ENCODE results near the gene LAPTM4A.
"Not testable (repeated sequence)": the region's sequence is repeated elsewhere in the genome, so short reads cannot be mapped to it uniquely, and the experiment has no call there.

The LAPTM4A gene

DNA sequence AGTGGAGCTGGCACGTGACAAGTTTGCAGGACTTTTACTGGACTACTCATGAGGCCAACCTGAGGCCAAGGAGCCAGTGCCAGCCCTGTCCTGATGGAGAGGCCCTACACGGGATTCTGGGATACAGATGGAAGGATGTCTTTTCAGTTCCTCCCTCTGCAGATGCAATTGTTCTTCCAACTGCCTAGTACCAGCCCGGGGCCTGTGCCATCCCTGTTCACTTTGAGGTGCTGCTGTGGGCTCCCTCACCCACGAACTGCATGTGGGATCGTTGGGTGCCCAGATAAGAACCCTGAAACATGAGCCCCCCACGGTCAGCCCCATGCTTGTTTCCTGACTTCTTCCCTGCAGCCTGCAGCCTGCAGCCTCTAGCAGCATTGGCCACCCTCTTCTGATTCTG, 25.3 kb upstream of the LAPTM4A start:
- DNase-seq (ENCODE audit: low read depth in 3 of 3): no peak

DNA sequence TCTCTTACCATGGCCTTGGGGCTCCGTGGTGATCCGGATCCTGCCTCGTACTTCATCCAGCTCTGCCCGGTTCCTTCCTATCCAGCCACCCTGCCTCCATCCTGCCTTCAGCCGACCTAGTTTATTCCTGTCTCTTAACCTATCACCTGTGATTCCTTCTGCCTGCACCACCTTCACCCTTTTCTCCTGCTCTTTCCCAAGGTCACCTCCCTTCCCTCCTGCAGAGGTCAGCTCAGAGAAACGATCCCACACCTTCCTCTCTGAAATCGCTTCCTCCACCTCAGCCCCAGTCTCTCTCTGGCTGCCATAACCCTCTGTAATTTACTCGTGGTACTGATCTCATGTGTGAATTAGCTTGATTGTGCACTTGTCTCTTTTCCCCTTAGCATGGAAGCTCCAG, 23.5 kb upstream of the LAPTM4A start:
- no peak for DNase-seq (ENCODE audit: low read depth in 3 of 3)

DNA sequence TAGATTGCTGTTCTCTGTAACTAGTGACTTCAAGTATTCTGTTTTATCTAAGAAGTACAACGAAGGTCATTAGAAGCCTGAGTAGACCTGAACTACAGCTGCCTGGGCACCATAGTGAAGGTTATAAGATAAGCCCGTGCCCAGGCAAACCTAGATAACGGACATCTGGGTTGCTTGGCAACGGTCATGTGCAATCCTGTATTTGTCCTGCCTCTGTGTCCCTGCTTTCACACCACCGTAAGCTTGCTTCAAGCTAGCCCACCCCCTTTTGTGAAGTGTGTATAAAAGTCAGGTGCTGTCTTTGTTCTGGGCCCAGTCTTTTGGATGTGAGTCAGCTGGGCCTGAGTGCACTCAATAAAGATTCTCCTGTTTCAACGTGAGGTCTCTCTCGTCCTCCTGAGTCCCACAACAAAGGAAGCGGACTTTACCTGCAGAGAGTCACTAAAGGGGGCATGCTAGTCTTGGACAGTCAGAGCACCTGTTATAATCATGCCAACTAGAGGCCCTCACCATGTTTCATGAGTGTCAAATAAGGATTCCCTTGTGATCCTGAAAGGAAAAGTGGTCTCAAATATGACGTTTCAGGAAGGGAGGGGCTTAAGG, 22.7 kb upstream of the LAPTM4A start:
- DNase-seq (ENCODE audit: low read depth in 3 of 3): not testable (repeated sequence)

DNA sequence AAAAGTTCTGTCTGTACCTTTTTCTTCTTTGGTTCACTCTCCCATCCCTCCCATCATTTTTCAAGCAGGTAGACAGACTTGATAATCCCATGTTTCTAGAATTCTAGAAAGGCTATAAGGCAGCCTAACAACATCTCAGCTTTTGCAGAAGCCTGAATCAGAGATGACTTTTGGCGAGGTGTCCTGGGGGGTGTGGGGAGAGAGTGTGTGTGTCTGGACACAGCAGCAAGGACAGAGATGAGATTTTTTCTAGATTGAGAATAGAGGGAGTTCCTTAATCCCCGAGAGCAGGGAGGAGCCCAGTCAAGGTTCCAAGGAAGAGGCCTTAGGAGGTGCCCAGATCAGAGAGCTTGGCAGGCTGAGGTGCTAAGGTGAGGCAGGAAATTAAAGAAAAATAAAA, 22.0 kb upstream of the LAPTM4A start:
- DNase-seq (ENCODE audit: low read depth in 3 of 3): no peak

DNA sequence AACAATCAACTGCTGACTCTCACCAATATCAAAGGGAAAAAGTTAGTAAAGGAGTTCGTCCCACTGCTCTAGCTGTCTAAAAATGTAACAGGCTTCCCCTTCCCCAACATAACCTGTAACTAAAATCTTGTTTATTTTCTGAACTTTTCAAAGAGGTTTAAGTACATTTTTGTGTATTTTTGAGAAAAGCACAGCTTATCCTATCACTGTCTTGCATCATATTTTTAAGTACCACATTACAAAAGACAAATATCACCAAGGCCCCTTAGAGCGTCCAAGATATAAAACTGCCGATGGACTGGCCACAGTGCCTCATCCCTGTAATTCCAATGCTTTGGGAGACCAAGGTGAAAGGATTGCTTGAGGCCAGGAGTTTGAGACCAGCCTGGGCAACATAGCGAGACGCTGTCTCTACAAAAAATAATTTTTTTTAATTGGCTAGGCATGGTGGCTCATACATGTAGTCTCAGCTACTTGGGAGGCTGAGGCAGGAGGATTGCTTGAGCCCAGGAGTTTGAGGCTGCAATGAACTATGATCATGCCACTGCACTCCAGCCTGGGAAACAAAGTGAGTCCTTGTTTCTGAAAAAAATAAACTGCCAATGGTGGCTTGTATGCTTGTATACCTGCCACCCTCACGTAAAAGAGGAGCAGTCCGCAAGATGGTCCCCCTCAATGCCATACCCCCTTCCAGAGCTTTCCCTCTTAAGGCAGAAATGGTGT, 21.2 kb upstream of the LAPTM4A start:
- DNase-seq (ENCODE audit: low read depth in 3 of 3): no peak

DNA sequence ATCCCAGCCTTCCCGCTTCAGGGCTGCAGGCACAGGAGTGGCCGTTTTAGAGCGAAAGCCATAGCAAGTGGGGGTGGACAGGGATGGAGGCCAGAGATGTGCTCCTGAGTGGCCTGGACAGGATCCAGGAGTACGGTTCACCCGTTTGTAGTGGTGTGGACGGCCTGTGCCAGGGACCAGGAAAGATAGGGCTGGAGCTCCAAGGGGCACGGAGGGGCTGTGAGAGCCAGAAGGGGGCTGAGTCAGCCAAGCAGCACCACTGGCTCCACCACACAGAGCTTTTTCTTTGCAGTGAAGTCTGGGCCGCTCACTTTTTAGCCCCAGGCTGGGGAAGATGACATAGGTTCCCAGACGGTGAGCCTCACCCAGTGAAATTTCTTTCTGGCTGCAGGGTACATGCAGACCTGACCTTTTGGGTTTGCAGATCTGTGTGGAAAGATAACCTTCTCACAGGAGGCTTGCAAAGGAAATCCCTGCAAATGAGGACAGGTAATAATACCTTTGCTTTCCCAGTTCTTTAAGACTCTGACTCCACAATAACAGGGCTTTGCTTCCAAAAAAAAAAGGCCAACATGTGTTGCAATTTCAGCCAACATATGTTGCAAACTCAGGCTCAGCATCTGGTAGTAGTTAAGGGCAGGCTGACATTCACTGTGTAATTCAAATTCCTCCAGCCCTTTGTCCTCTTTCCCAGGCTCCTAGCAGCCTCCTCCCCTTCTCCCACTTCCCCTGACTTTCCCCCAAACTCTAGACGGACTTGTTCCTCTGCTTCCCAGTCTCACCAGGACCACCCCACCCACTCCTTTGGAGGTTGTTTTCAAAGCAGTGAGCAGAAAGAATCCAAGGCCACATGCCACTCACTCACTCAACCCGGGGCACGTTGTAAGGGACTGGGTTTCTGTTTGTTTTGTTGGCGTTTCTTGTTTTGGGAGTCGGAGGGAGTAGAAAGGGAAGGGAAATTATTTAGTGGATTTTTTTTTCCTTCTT, 20.3 kb upstream of the LAPTM4A start:
- DNase-seq (ENCODE audit: low read depth in 3 of 3): no peak

DNA sequence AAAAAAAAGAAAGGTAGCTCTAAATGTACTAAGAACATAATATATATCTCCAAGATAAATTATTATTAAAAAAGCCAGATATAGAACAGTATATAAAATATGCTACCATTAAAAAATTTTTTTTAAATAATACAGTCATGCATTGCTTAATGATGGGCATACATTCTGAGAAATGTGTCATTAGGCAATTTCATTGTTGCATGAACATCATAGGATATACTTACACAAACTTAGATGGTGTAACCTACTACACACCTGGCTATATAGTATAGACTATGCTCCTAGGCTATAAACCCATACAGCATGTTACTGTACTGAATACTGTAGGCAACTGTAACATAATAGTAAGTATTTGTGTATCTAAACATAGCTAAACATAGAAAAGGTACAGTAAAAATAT, 18.3 kb upstream of the LAPTM4A start:
- no peak for DNase-seq (ENCODE audit: low read depth in 3 of 3)

DNA sequence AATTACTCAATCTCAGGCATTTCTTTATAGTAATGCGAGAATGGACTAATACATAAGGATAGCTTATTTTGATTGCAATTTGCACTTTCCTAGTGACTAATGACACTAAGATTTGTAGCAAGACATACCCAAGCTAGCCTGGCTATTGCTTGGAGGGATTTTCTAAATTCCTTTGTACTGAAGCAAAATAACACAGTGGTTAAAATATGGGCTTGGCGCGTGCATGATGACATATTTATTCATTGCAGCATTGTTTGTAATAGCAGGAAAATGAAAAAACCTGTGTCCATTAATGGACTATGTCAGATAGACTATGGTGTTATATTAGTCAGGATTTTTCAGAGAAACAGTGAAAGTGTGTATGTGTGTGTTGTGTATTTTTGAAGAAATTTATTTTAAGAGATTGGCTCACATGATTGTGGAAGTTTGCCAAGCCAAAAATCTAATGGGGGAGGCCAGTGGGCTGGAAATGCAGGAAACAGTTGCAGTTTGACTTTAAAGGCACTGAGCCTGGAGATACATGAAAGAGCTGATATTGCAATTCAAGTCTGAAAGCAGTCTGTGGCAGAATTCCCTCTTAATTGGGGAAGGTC, 16.7 kb upstream of the LAPTM4A start:
- DNase-seq (ENCODE audit: low read depth in 3 of 3): no peak

DNA sequence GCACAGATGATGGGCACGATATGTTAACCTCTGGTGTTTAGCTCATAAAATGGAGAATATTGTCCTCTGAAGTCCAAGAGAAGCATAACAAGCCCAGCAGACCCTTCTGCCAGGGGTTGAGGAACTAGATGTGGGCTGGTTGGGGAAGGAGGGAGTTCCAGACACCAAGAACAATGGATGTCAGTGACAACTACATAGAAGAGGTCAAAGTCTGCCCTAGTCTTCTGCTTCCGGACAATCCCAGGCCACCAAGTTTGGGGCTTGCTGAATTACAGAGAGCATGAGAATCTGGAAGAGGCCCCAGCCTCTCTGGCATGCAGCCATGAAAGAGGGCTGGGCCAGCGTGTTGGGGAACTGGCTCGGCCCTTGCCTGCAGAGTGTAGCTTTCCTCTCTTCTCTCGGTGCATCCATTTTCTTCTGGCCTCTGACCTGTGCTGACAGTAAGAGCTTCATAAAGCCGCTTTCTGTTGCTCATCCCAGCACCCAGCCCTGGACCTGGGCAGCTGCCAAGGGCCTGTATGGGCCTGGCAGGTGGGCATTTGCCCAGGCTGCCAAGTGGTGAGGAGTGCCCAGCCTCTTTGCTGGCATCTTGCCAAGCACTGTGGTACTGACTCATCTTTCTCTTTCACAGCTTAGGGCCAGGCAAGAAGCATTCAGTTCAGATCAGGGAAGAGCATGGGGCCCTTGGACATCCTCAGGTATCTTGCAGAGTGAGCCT, 14.6 kb upstream of the LAPTM4A start:
- DNase-seq (ENCODE audit: low read depth in 3 of 3): no peak

DNA sequence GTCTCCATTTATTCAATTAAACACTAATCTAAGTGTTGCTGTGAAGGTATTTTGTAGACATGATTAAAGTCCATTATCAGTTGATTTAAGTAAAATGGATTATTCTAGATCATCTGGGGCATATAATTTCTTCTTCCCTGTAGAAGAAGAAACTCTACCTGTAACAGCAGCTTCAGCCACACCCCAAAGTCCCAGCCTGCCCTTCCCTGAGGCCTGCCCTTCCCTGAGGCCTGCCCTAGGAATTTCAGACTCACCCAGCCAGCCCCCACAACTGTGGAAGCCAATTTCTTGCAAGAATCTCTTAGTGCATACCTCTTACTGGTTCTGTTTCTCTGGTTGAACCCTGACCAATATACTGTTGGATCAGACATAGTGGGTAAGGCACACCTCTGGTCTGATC, 13.4 kb upstream of the LAPTM4A start:
- DNase-seq (ENCODE audit: low read depth in 3 of 3): no peak

DNA sequence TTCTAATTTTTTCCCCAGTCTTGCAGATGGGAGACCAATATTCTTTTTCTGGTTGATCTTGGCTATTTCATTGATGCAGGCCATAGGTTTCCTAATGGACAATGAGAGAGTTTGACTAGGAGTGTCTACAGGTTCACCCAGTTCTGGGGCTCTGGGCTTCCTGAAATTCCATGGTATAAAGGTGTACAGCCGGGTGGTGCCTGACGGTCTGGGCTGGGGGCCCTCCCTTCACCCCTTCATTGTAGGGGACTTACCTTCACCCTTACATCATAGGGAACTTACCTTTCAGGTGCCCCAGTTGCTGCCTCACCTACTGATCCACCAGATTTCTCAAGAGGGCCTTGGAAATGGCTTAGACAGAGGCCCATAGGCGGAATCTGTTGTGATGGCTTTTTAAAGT, 13.0 kb upstream of the LAPTM4A start:
- DNase-seq (ENCODE audit: low read depth in 3 of 3): no peak

DNA sequence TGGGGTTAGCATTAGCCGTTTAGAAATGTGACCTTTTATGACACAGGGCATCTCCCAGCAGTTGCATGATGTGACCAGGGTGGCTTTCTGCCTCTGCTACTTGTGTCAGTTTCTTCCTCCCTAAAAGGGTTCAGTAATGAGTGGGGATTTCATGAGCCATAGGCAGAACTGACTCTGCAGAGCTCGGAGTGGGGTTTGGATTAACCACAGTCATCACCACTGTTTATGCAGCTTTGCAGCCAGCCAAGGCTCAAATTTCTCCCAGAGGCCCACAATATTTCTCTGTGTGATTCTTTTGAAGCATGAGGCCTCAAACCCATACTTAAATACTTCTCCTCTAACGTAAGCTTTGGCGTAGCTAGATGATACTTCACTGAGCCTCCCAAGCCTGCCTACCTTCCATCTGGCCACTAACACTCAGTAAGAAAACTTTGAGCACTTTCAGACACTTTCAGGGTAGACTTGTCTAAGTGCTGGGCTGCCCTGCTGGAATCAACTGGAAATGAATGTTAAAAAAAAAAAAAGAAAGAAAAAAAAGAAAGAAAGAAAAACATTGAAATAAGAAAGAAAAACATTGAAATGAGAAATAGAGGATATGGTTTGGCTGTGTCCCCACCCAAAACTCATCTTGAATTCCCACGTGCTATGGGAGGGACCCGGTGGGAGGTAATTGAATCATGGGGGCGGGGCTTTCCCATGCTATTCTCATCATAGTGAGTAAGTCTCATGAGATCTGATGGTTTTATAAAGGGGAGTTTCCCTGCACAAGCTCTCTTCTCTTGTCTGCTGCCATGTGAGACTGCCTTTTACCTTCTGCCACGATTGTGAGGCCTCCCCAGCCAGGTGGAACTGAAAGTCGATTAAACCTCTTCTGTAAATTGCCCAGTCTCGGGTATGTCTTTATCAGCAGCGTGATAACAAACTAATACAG, 11.5 kb upstream of the LAPTM4A start:
- no peak for DNase-seq (ENCODE audit: low read depth in 3 of 3)

DNA sequence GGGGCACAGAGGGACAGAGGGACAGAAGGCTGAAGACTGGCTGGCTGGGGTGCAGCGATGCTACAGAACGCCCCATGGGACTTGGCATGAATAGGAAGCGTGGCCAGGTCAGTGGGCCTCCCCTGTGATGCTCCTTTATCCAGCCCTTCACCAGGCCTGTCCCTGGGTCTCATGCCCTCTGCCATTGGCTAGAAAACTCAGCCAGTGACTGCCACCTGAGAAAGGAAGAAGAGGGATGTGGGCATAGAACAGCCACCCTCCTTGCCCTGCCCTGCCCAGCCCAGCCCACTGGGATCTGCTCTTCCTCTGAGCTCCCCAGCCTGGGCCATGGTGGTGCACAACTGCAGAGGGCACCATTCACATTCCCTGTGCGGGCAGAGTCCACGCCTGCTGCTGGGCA, 10.5 kb upstream of the LAPTM4A start:
- DNase-seq (ENCODE audit: low read depth in 3 of 3): no peak

DNA sequence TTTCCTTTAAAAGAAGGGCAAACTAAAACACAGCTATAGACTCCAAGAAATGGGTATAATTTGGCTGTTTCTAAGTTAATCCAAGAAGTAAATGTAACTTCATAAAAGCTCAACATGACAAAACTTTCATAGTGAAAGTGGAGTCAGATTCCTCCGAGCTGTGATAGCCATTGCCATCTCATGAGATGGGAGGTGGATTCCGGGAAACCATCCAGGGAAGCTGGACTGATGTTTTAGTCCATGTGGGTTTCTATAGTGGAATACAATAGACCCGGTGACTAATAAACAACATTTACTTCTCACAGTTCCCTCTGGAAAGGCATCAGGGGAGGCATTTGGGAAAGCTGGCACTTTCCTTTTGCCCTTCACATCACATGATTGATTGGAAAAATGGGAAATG, 10.0 kb upstream of the LAPTM4A start:
- no peak for DNase-seq (ENCODE audit: low read depth in 3 of 3)

DNA sequence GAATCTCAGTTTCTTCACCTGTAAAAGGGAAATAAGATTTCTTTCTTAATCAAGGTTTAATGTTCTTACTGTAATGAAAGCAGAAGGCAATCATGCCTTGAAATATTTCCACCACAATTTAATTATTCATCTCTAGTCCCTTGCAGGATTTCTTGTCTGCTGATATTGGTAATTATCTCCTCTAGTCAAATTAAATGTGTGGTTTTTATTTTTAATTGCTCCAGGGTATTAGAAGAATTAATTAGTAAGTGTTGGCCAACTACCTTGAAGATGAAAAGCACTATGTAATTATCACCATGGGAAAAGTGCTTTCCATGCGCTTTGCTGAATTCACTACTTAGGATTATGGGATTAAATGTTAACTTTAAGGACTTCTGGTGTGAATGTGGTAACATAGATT, 8.7 kb upstream of the LAPTM4A start:
- no peak for DNase-seq (ENCODE audit: low read depth in 3 of 3)

DNA sequence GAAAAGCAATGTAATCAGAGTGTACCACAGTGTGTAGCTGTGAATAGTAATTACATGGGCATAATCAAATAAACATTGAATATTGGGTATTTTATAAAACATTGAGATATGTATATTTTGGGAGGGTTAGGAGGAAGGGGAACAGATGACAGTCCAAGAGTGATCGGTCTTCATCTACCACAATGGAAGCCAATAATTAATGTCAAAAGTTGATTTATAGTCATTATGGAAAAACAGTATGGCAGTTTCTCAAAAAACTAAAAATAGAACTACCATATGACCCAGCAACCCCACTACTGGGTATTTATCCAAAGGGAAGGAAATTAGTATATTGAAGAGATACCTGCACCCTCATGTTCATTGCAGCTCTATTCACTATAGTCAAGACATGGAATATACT, 5.8 kb upstream of the LAPTM4A start:
- no peak for DNase-seq (ENCODE audit: low read depth in 3 of 3)

DNA sequence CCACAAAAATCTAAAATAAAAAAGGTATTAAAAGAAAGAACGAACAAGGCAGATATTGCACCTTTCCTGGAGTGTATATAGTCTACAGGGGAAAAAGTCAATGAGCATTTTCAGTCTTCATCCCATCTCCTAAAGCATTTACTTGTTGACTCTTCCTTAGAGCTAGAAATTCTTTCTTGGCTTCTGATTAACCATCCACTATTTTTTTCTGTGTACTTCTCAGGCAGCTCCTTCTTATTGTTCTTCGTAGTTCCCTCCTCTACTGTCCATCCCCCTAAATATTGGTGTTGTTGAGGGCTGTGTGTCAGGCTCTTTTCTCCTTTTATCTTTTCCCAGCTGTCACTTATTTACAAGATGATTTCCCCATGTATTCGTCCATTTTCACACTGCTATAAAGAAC, 3.5 kb upstream of the LAPTM4A start:
- DNase-seq (ENCODE audit: low read depth in 3 of 3): no peak

DNA sequence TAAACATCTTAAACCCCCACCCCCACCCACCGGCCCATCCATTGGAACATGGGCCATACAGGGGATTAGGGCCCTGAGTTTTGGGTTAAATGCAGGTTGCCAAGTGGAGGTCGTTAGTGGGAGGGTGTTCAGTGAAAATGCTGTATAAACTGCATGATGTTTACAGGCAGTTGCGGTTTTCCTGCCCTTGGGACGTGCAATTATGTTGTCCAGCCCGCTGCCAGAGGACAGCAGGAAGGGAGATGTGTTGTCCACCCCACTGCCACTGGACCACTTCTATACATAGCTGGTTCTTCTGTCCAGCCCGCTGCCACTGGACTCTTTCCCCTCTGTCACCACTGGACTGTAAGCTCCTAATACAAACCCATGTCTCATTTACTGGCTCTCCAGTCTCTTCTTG, 2.7 kb upstream of the LAPTM4A start:
- DNase-seq (ENCODE audit: low read depth in 3 of 3): no peak

DNA sequence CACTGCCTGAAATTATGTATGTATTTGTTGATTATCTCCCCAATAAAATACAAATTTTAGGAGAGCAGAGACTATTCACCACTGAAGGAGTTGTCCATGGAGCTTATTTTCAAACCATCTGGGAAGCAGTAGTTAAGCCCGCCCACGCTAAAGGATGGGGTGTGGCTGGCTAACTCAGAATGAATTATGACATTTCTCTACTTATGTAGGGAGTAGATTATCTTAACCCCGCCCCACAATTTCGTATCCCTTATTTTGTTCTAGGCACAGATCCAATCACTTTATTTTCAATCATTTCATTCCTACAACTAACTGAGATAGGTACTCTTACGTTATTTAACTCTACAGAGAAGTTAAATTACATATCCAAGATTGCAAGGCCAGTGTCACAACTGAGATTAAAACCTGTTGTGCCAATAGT, 1.4 kb upstream of the LAPTM4A start:
- no peak for DNase-seq (ENCODE audit: low read depth in 3 of 3)

DNA sequence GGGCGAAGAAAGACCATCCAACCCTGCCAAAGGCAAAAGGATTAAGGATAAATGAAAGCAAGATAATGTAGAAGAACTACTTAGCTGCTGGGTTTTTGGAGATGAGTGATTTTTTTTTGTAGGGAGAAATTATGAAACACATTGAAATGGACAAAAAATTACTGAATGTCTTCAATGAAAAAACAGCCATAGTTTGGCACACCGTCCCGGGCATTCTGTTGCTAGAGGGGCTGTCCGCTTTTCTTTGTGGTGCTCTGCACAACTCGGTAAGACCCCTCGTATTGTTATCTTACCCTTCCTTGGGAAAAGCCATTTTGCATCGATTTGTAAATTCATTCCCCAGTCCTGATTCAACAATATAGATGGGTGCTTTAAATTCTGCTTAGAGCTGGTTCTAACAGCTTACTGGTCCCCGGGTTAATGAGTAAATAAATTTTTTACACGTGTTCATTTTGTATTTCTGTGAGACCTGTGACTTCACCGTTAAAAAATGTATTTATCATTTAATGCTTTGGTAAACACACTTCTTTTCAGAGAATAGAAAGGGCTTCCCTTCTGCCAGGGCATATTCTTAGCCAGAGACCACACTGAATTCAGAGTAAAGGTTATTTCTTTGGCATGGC, 912 bp upstream of the LAPTM4A start:
- no peak for DNase-seq (ENCODE audit: low read depth in 3 of 3)

All from stimulated activated CD4-positive, alpha-beta T cell treated with anti-CD3 and anti-CD28 coated beads, TNF-alpha, amount 100 ng/mL, for 4 hours (primary cell).